ENCODE data around the gene TBC1D5. TPM values are rescaled to one million over a fixed set of nuclear protein-coding genes. Genes with fewer than 3 reads are reported as not detected.

TBC1D5 gene
- total RNA-seq, 1 experiment from 2014 or later = 30.4 TPM

DNA sequence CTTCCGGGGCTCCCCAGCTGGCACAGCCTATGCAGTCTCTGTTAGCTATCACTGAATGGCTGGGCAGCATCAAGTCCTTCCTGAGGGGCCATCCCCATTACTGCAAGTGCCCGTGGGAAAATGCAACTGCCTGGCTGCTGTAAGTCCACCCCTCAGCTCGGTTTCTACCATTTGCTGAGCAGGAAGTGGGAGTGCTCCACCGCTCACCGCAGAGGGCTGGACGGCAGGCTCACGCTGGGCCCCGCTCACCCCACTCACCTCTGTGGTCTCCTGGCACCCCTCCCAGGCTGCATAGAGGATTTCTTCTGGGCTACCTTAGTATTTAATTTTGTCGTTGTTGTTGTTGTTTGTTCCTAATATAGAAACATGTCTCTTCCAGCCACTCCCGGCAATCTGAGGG, 587.5 kb downstream of the TBC1D5 start:
- in situ Hi-C loops (cut with HindIII; ENCODE audit: low pct_unique_long_range_greater_than_20kb, low sequenced_read_pairs) (no loop called here), intact Hi-C loops (cut with micrococcal nuclease; ENCODE audit: unreplicated experiment) (no loop called here)
- Histone ChIP-seq H3K27me3 (ENCODE audit: control insufficient read depth, insufficient read depth, low read length) (no peaks in the 10 kb centered on the region), H3K9me3 (ENCODE audit: control insufficient read depth, insufficient read depth, low read depth, low read length) (no peaks in the 10 kb centered on the region), H3K36me3 (ENCODE audit: control insufficient read depth, insufficient read depth, low read length) (no peaks in the 10 kb centered on the region), H3K4me3 (ENCODE audit: low read depth in 2 of 2, low read length in 2 of 2) (no peak overlapping the region), H3K4me1 (ENCODE audit: control insufficient read depth, insufficient read depth, low read length) (no peaks in the 10 kb centered on the region), H3K27ac (ENCODE audit: low read length) (no peak overlapping the region)
- ATAC-seq (no peak), DNase-seq (ENCODE audit: low read depth, low spot score) (no peak)
- TF ChIP-seq REST (IDR thresholded peaks at IDR 0.05; ENCODE audit: insufficient read depth in 1 of 2, low read depth in 2 of 2, low read length in 1 of 2) = no peak
- no peak for TF ChIP-seq TCF7L2 (IDR thresholded peaks at IDR 0.05; ENCODE audit: low read depth, low read length)
- no peak for TF ChIP-seq SIN3A (IDR thresholded peaks at IDR 0.05; ENCODE audit: borderline replicate concordance, insufficient read depth, low read depth, low read length)
- ChIA-PET CTCF (no interaction called here), POLR2A (no interaction called here)
- no TSS peak for BruUV-seq (replicated peaks)

DNA sequence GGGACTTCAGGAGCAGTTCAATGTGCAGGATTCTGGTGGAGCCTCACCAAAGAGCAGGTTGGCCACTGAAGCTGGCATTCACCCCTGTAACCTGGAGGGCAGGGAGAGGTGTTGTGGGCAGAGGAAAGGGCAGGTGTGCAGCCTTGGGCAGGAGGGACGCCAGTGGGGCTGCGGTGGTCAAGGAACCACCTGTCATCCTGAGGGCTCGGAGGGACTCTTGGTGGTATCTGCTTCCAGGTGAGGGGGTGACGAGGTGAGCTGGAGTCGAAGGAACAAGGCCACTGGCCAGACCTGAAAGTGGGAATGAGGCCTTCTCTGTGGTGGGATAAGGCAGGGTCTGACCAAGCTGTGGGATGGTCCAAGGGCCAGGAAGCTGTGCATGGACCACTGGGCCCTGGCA, 588.2 kb downstream of the TBC1D5 start:
- no peaks in the 10 kb centered on the region for H3K36me3 ChIP-seq (ENCODE audit: control insufficient read depth, insufficient read depth, low read length)
- H3K9me3 ChIP-seq (ENCODE audit: control insufficient read depth, insufficient read depth, low read depth, low read length) = no peaks in the 10 kb centered on the region
- ChIA-PET POLR2A (no interaction called here), CTCF (no interaction called here)
- BruUV-seq (replicated peaks) = no TSS peak
- TF ChIP-seq, protein P1, sequence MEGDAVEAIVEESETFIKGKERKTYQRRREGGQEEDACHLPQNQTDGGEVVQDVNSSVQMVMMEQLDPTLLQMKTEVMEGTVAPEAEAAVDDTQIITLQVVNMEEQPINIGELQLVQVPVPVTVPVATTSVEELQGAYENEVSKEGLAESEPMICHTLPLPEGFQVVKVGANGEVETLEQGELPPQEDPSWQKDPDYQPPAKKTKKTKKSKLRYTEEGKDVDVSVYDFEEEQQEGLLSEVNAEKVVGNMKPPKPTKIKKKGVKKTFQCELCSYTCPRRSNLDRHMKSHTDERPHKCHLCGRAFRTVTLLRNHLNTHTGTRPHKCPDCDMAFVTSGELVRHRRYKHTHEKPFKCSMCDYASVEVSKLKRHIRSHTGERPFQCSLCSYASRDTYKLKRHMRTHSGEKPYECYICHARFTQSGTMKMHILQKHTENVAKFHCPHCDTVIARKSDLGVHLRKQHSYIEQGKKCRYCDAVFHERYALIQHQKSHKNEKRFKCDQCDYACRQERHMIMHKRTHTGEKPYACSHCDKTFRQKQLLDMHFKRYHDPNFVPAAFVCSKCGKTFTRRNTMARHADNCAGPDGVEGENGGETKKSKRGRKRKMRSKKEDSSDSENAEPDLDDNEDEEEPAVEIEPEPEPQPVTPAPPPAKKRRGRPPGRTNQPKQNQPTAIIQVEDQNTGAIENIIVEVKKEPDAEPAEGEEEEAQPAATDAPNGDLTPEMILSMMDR (IDR thresholded peaks at IDR 0.05) = no peak
- TF ChIP-seq POLR2AphosphoS5 (IDR thresholded peaks at IDR 0.05; ENCODE audit: low read depth, low read length) (no peak), TCF7L2 (IDR thresholded peaks at IDR 0.05; ENCODE audit: low read depth, low read length) (no peak), SIN3A (IDR thresholded peaks at IDR 0.05; ENCODE audit: borderline replicate concordance, insufficient read depth, low read depth, low read length) (no peak), REST (IDR thresholded peaks at IDR 0.05; ENCODE audit: insufficient read depth in 1 of 2, low read depth in 2 of 2, low read length in 1 of 2) (no peak)
- in situ Hi-C loops (cut with HindIII; ENCODE audit: low pct_unique_long_range_greater_than_20kb, low sequenced_read_pairs) = no loop called here
- no peaks in the 10 kb centered on the region for H3K27me3 ChIP-seq (ENCODE audit: control insufficient read depth, insufficient read depth, low read length)
- H3K27ac ChIP-seq (ENCODE audit: low read length) = no peak overlapping the region
- intact Hi-C loops (cut with micrococcal nuclease; ENCODE audit: unreplicated experiment) = no loop called here
- H3K4me3 ChIP-seq (ENCODE audit: low read depth in 2 of 2, low read length in 2 of 2) = no peak overlapping the region
- no peaks in the 10 kb centered on the region for H3K4me1 ChIP-seq (ENCODE audit: control insufficient read depth, insufficient read depth, low read length)
- ATAC-seq (no peak), DNase-seq (ENCODE audit: low read depth, low spot score) (no peak)

Data from Panc1 (cell line).